ENCODE measurements around the gene SALL3.

The SALL3 gene

DNA sequence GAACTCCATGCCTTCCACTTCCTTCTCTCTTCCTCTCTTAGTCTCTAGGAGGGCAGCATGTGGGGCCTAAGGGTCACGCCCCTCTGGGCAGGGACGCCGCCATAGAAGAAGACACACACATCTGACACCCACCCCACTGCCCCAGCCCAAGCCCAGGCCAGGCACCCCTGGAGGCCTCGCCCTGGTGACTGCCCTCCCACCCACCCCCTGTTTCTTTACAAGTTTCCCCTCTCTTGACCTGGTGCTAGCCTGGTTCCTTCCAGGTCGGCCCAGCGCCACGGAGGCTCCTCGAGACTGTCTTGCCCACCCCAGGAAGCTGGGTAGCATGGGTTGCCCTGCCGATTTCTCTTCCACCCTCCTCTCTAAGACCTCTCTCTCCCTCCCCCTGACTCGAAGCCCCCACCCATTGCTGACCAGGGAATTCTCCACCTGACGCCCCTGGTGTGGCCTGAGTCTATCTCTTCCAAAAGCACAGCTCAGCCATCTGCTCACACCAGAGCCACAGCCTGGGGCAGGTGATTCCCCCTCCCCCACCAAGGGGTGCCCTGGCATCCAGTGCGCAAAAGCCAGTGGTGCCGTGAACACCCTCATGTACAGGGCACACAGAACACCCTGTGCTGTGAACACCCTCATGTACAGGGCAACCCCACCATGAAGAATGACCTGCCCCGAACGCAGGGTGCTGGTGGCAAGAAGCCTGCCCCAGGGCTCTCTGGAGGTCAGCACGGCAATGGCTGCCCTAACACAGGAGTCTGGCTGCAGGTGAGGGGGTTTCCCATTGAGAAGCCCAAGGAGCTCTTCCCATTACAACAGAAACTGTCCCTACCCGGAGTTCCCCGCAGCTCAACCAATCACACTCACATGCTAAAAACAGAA lies 13.5 kb upstream of the SALL3 start:
- DNase-seq: no peak

DNA sequence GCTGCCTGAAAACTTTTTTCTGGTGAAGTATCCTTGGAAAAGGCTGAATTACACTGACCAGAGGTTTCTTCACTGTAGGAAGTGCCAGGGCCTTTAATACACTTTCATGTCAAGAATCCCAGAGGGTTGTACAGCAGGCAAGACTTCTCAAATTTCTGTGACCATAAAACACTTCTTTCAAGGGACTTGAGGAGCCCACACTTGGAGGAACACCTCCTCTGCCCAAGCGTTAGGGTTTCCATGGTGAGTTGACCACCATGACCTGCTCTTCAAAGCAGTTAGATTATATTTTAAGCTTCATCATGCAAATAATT lies 12.9 kb upstream of the SALL3 start:
- no peak for DNase-seq

DNA sequence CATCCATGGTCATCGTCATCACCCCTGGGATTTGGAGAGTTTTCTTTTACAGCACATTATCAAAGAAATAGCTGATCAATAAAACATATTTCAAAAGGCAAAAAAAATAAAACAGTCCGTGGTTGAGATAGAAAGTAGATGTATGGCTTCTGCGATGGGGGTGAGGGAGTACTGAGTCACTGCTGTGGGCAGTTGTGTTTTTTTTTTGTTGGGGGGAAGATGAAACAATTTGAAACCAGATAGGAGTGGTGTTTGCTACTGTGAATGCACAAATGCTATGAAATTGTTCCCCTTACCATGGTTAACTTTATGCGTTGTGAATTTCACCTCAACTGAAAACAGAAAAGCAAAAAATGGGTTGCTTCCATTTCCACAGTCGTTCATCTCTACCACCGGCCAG lies 11.9 kb upstream of the SALL3 start:
- DNase-seq: no peak

DNA sequence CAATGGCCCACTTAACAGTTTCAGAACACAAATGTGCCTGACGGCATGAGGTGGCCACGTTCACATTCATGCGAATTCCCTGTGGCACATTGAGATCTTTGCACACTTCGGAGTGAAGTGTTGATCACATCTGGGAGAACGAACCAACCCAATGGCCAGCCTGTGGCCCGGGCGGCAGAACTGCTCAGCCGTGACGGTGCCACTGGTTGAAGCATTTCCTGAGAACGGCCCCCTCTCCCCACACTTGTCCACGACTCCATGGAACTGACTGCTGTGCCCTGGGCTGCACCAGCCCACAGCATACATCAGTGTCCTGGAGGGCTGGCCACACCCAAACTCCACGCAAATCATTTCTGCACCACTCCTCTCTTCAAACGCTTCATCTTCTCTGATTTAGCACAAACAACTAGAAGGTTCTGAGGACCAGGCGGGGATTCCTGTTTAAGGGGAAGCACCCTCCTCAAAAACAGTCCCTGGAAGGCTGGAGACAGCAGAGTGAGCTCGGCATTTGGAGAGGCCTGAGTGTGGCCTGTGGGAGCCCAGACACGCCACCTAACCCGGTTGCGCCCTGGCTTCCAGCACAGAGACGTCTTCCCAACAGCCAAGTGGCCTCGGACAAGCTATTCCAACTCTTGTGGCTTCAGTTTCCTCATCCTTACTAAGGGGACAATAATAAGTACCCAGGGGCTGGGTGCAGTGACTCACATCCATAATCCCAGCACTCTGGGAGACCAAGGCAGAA lies 9.9 kb upstream of the SALL3 start:
- no peak for DNase-seq

DNA sequence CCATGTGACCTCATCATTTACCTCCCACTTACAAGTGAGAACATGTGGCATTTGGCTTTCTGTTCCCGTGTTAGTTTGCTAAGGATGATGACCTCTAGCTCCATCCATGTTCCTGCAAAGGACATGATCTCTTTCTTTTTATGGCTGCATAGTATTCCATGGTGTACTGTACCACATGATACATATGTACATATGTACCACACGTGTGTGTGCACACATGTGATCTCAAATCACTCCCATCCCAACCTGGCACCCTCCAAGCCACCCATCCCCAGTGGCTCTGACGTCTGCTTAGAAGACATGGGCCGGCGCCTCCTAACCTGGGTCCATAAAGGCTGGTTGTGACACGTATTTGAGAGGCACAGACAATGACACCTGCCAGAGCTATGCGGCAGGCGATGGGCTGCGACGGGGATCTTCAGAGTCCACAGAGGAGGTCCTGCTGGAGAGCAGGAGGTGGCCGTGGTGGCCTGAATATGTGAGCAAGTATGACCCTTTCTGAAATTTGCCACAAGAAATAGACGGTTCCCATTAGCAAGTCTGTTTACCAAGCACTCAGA lies 8.8 kb upstream of the SALL3 start:
- DNase-seq: no peak

DNA sequence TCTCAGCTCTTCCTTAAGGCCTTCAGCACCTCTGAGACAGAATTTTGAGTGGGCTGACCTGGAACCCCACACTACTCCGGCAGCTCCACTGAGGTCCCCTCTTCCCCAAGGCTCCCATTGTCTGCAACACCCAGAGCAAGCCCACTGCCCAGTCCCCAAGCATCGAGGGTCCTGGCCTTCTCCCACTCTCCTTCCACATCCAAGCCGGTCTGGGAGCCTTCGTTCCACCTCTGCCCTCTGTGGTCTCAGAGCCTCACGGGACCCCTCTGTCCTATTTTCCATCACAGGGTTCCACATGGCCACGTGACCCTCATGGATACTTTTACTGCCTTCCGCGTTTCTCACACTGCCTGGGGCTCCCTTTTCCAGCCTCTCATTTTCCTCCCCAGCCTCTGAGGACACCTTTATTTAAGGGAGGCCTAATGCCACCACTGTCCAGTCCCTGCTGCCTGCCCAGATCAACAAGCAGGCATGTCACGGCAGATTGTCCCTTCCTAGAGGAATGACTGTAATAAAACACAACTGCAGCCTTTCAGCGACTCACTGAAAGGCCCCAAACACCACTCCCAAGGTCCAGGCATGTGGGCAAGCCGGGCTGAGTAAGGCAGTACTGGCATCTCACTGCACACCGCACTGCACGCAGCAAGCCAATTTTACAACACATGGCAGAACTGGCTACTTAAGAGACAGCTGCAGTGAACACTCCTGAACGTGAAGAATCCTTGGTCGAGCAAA lies 7.9 kb upstream of the SALL3 start:
- DNase-seq: no peak

DNA sequence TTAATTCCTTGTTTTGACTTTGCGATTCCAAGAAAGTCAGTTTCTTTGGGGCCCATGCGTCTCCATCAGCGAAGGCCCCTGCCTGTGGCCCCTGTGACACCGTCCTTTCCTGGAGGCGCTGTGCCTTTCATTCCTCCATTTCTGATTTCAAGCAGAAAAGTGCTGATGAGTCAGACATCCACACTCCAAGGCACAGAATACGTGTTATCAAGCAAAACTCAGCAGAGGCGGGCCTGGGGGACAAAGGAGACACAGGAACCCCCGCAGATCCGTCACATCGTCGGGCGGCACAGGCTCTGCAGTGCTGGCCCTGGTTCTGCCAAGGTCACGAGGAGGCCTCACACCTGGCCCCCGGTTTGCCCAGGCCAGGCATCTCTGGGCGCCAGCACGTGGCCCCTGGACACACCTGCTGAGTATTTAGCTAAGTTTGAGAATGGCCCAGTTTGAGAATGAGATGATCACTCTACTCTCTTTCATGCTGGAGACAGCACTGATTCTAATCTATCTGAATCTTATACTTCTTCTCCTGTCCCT lies 7.2 kb upstream of the SALL3 start:
- DNase-seq: no peak

DNA sequence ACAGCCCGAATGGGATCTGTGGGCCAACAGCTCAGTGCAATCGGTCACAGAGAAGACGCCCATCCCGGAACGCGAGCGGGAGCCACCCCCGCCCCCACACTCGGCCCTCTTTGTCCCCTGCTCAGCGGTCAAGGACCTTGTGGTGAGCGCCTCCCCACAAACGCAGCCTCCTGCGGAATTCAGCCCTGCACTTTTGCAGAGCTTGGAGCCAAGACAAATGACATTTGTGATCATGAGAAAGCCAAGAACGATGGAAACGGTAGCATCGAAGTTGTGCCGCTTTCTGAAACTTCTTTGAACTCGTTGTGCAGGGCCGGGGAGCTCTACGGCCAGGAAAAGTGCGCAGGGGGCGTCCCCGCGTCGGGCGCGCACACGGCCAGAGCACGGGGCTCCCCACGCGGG lies 6.7 kb upstream of the SALL3 start:
- no peak for DNase-seq

DNA sequence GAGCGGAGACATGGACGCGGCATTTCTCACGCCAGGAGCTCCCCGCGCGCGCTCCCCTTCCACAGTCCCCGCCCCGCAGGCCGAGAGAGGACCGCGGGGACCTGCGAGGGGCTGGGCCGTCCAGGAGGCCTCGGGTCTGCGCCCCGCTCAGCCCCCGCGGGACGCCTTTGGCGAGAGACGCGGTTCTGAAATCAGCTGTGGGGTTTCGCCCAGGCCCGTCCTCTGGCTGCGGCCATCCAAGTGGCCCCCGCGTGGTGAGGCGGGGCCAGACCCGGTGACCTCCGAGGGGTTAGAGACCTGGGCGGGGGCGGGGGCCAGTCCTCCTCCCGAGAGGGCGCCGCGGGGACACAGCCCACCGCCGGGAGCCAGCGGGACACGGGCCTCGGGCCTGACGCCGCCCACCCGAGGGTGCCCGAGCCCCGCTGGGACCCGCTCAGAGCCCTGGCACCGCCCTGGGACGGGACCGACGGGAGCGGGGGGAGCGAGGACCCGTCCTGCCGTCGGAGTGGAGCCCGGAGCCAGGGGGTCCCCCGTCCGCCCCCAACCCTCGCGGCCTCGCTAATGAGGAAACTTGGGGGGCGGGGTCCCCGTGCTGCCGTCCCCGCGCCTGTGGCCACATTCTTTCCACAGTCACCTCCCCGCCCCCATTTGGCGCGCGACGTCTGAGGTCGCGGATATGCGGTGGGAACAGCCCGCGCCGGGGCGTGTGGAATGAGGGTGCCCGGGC lies 6.1 kb upstream of the SALL3 start:
- no peak for DNase-seq

DNA sequence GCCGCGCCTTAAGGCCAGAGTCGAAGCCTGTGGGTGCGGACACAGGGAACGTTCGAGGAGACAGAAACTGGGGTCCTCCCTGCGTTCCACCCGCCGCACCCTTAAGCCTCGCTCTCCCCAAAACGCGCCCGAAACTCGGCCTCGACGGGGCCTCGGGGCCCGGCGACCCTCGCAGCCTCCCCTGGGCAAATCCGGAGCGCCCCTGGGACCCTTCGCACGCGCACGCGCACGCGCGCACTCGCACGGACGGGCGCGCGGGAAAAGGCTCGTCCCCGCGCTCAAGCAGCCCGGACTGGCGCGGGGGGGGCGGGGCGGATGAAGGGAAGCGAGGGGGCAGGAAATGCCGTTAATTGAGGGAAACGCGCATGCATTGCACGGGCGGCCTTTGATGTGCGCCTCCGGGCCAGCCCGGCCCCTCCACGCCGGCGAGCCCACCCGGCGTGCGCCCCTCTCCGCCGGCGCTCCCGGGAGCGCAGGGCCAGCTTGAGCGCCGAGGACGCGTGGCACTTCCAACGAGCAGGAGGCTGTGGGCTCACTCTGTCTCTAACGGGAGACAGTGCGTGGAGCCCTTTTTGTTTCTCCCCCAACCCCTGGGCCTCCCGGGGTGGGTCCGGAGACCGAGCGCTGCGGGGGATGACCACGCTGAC lies 5.4 kb upstream of the SALL3 start:
- no peak for DNase-seq

DNA sequence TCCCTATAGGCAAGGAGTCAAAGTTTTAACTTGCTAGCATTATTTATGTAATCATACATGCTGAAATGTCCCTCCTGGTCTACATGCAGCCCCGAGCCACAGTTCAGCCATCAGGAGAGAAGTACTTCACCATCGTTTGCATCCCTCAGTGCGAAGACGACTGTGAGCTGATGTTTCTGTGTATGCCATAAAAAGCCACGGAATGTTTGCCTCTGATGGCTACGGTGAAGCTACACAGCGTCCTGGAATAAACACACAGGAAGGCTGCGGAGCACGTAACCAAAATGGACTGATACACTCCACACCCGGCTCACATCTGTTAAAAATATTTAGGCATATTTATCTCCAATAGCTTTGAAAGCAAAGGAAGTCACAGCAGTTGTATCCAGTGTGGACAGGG lies 4.3 kb upstream of the SALL3 start:
- no peak for DNase-seq

DNA sequence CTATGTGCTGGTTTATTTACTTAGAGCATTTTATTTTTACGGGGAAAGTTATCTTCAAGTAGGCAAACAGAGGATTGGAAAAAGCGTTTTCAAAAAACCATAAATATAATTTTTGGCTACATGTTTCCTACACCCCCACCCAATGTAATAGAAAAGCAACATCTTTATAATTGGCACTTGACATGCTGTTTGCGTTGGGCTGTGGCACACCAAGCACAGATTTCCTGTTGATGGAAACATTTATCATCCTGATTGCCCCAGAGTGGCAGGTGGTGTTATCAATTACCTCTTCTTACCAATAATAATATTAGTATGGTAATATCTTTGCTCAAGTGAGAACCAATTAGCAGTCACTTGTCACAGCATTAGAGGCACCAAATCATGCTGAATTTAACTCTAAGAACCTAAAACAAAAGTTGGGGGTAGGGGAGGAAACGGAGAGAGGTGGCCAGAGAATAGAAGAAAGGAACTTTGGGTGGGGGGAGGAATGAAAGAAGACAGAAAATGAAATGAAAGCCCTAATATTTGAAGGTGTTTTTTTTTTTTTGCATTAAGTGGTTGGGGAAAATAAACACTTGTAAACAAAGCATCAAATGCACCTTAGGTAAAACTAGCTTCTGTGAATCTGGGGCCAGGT lies 3.8 kb upstream of the SALL3 start:
- no peak for DNase-seq

DNA sequence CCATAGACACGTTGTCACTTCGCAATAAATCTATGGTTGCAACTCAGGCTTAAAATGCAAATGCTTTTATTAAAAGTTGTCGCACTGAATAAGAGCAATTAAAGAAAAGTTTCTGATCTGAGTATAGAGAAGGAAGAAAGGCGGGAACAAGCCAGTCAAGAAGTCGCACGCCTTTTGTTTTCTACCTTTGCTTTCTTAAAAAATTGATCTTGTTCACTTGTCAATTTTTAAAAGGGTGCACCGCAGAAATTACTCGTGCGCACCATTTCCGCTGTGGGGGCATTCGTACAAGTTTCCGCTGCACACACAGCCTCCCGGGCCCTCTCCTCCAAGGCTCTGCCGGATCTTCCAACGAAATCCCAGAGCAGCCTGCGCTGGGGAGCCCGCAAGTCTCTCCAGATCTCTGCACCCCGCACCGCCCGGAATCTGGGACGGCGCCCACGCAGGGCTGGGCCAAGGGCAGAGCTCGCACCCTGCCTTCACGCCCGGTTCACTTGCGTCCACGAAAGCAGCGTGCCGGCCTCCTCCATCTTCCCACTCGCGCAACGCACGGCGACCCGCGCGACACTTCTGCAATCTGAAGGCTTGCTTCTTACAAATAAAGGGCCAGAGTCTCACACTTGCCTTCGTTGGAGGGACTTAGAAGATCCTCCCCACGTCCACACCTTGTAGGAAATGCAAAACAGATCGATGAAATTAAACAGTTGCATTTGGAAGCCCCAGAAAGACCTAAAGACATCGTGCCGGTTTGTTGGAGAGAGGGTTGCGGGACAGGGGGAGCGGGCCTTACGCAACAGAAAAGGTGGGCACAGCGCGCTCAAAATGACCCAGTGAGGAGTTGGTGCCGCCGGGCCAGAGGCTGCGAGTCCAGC lies 2.6 kb upstream of the SALL3 start:
- DNase-seq: no peak

DNA sequence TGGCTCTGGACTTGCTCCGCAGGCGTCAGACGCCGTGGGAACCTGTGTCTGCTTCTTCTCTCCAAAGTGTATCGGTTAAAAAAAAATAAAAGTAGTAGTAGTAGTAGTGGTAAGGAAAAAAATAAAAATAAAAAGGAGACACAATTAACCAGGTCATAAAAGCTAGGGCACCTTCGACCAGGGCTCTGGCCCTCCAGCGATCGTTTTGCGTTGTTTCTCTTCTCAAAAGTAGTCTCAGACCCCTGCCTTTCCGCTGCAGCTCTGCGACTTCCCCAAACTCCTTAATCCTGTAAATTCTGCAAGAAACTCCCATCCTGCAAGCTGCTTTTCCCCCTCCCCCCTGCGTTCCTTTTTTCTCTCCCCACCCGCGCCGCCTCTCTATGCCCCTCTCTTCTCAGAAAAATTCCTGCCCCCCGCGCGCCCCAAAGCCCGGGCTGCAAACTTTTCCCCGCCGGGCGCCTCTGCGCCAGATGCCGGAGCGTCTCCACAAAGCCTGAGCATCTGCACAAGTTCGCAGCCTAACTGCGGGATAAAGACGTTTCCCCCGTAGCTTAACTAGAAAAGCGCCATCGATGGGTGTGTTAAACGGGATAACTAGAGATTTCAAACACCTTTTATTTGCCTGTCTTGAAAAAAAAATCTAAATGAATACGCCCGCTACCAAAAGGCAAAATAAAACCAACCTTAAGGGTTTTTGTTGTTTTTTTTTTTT lies 1.8 kb upstream of the SALL3 start:
- no peak for DNase-seq

DNA sequence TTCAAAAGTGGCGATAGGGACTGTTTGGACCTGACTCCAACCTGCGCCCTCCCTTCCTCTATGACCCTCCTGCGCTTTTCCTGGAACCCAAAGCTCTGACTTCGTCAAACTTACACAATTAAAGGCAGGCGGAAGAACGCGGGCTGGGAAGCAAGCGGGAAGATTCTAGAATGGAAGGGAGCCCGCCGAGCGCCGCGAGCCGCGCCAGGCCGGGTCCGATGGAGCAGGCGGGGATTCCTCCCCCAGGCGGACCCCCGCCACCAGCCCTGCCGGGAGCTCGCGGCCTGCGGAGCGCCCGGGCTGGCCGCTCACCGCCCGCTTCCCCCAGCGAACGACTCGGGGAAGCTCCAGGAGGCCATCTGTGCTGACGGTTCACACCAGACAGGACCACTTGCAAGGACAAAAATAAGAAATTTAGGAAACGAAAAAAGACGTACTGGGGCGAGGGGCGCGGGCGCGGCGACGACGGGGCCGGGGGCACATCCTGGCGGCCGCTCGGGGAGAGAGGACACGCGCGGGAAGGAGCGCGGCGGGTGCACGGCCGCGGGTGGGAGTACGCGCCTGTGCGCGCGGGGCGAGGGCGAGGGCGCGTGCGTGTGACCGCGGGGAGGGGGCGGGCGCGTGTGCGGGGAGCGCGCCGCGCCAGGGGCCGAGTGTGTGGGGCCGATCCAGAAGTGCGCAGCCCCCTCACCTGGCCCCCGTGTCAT lies 1.1 kb upstream of the SALL3 start:
- no peak for DNase-seq

DNA sequence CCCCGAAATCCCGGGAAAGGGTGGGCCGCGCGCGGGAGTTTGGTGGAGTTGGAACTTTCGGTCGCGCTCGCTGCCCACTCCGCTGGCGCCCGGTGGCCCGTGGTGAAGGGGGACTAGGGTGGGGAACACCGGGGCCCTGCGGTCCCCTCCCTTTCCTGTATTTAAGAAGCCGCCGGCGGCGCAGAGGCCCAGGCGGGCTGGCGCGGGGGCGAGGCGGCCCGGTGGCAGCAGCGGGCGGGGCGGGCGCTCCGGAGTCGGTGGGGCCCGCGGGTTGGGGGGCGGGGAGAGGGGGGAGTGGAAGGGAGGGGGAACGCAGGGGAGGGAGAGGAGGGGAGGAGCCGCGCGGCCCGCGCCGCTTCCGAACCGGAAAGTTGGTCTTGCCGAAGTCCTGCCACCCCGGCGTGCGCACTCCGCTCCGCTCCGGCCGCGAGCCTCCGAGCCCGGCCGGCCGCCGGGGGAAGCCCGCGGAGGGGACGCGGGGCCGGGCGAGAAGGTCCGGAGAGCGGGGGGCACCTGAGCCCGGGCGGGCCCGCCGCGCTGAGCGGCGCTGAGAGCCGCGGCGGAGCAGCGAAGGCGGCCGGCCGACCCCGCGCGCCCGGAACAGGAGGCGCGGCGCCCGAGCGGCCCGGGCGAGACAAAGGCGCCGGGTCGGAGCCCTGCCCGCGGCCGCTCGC lies 425 bp upstream of the SALL3 start:
- no peak for DNase-seq

DNA sequence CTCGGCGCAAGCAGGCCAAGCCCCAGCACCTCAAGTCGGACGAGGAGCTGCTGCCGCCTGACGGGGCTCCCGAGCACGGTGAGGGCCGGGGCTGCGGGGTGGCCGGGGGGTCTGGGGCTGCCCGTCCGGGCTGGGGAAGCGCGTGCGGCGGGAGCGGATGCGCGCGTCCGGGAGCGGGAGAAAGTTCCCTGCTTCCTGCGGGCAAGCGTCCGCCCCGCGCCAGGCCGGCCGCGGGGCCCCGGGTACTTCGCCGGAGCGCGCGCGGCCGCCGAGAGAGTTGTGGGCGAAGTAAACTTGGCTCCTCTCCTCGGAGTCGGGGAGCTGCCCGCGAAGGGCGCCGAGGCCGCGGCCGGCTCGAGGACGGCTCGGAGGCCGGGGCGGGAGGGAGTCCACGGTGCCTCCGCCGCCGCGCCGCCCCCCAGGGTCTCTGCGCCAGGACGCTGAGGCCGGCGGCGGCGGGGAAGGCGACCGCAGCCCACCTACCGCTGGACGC lies 707 bp downstream of the SALL3 start:
- no peak for DNase-seq

DNA sequence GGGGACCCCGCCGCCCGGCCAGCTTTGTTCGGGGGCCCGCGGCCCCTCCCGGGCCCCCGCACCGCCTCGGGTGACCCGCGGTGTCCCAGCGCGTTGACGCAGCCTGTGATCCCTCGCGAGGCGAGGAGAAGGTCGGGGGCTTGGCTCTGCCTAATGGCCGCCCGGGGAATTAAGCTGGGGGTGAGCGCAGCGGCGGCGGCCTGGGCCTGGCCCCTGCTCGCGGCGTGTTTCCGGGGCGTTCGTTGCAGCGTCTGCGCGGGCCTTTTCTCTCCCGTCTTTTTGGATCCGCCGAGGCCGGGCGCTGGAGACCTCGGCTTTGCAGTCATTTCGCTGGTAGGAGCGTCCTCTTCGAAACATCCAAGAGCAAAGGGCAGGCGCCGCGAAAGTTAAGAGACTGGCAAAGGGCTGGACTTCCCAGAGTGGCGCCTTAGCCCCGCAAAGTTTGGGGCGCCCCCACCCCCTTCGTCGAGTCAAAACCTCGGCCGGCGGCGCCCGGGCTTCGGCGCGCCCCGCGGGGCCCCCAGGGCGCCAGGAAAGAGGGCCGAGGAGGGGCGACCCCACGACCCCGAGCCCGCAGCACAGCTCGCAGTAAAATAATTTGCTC lies 1.3 kb downstream of the SALL3 start:
- no peak for DNase-seq
